Suppressor macrophage treated with lipopolysaccharide for 4 hours (primary cell): ENCODE results near the gene TARS1.

Experiments used
- DNase-seq: peaks from one replicate; pipeline ENCODE4 v3.0.0-alpha.2; 2020

Gene TARS1

GRCh38 chr5:33441241-33442177 lies 744 bp downstream of the TARS1 start:
- peak; percentile 72 for DNase-seq

GRCh38 chr5:33444542-33444941 lies 3.8 kb downstream of the TARS1 start:
- DNase-seq = no peak

GRCh38 chr5:33445798-33446197 lies 5.0 kb downstream of the TARS1 start:
- DNase-seq = no peak

GRCh38 chr5:33448118-33448517 lies 7.4 kb downstream of the TARS1 start:
- no peak for DNase-seq

GRCh38 chr5:33457126-33457525 lies 16.4 kb downstream of the TARS1 start:
- no peak for DNase-seq

- DNase-seq = no peak
Observed at GRCh38 chr5:33457817-33458216, 17.1 kb downstream of the TARS1 start.

- DNase-seq = no peak
Observed at GRCh38 chr5:33460210-33460609, 19.4 kb downstream of the TARS1 start.

GRCh38 chr5:33462456-33462855 lies 21.7 kb downstream of the TARS1 start:
- DNase-seq = no peak

- DNase-seq = no peak
Observed at GRCh38 chr5:33465120-33465519, 24.4 kb downstream of the TARS1 start.

GRCh38 chr5:33468775-33469435 lies 28.1 kb downstream of the TARS1 start:
- DNase-seq = no peak

GRCh38 chr5:33470544-33470943 lies 29.8 kb downstream of the TARS1 start:
- DNase-seq = no peak

GRCh38 chr5:33472805-33473409 lies 32.1 kb downstream of the TARS1 start:
- DNase-seq = no peak

- no peak for DNase-seq
Observed at GRCh38 chr5:33474004-33474403, 33.2 kb downstream of the TARS1 start.

- no peak for DNase-seq
Observed at GRCh38 chr5:33474931-33475499, 34.2 kb downstream of the TARS1 start.

- DNase-seq = no peak
Observed at GRCh38 chr5:33475706-33476105, 34.9 kb downstream of the TARS1 start.

- no peak for DNase-seq
Observed at GRCh38 chr5:33476992-33477391, 36.2 kb downstream of the TARS1 start.

- no peak for DNase-seq
Observed at GRCh38 chr5:33477816-33478215, 37.1 kb downstream of the TARS1 start.

GRCh38 chr5:33479311-33479710 lies 38.5 kb downstream of the TARS1 start:
- no peak for DNase-seq

GRCh38 chr5:33480876-33481275 lies 40.1 kb downstream of the TARS1 start:
- no peak for DNase-seq

GRCh38 chr5:33482335-33482734 lies 41.6 kb downstream of the TARS1 start:
- no peak for DNase-seq

GRCh38 chr5:33487236-33487635 lies 46.5 kb downstream of the TARS1 start:
- no peak for DNase-seq

GRCh38 chr5:33488558-33489355 lies 48.0 kb downstream of the TARS1 start:
- DNase-seq = no peak
